Astrocyte (in vitro differentiated cells and primary cell): ENCODE measurements around the gene ADIPOR2. TPM values are rescaled to one million over a fixed set of nuclear protein-coding genes. Genes with fewer than 3 reads are reported as not detected.
A peak's percentile ranks its signal among the peaks of the same experiment; 100 is the strongest.

Experiments
- DNase-seq: peaks from one replicate; pipeline ENCODE4 v3.0.0-alpha.2; 2010; ENCODE audit warnings: low read depth
- FAIRE-seq: peaks from 2 replicates; lab custom pipeline; 2011; peaks lifted over from hg19 to GRCh38; lab: Jason Lieb, UNC
- H2AFZ ChIP-seq: 2 replicates; pipeline ENCODE4 v1.6.0; 2012; ENCODE audit warnings: low read depth, low read length, inconsistent platforms
- H3K27ac ChIP-seq: 2 replicates; pipeline ENCODE4 v1.5.1; 2011; ENCODE audit warnings: low read depth, low read length, inconsistent platforms
- H3K27me3 ChIP-seq: 2 replicates; pipeline ENCODE4 v1.6.0; 2011; ENCODE audit warnings: low read length, inconsistent platforms; ENCODE audit not compliant: insufficient read depth
- H3K36me3 ChIP-seq: 2 replicates; pipeline ENCODE4 v1.5.1; 2011; ENCODE audit warnings: low read length, inconsistent platforms; ENCODE audit not compliant: insufficient read depth
- H3K4me1 ChIP-seq: 2 replicates; pipeline ENCODE4 v1.5.1; 2011; ENCODE audit warnings: low read length, inconsistent platforms; ENCODE audit not compliant: insufficient read depth
- H3K4me2 ChIP-seq: 2 replicates; pipeline ENCODE4 v1.6.0; 2012; ENCODE audit warnings: low read length, inconsistent platforms
- H3K4me3 ChIP-seq: 2 replicates; pipeline ENCODE4 v1.5.1; 2011; ENCODE audit warnings: low read depth, mild to moderate bottlenecking, low read length, inconsistent platforms; ENCODE audit not compliant: insufficient read depth
- H3K79me2 ChIP-seq: 2 replicates; pipeline ENCODE4 v1.6.0; 2012; ENCODE audit warnings: mild to moderate bottlenecking, low read length, inconsistent platforms; ENCODE audit not compliant: insufficient read depth
- H3K9ac ChIP-seq: 2 replicates; pipeline ENCODE4 v1.6.0; 2012; ENCODE audit warnings: mild to moderate bottlenecking, low read length, inconsistent platforms
- H3K9me3 ChIP-seq: 2 replicates; pipeline ENCODE4 v1.5.1; 2012; ENCODE audit warnings: low read depth, mild to moderate bottlenecking, low read length, inconsistent platforms; ENCODE audit not compliant: insufficient read depth
- H4K20me1 ChIP-seq: 2 replicates; pipeline ENCODE4 v1.6.0; 2012; ENCODE audit warnings: low read length, inconsistent platforms; ENCODE audit not compliant: insufficient read depth
- H3K27ac Mint-ChIP-seq: one replicate; pipeline ENCODE4 v1.8.0; 2021; ENCODE audit warnings: mild to moderate bottlenecking, mixed read lengths; ENCODE audit not compliant: unreplicated experiment
- H3K27me3 Mint-ChIP-seq: one replicate; pipeline ENCODE4 v1.8.0; 2021; ENCODE audit warnings: low read depth, mixed read lengths; ENCODE audit not compliant: unreplicated experiment
- H3K36me3 Mint-ChIP-seq: one replicate; pipeline ENCODE4 v1.8.0; 2021; ENCODE audit warnings: low read depth, mixed read lengths; ENCODE audit not compliant: unreplicated experiment
- H3K4me1 Mint-ChIP-seq: one replicate; pipeline ENCODE4 v1.8.0; 2021; ENCODE audit warnings: low read depth, mixed read lengths; ENCODE audit not compliant: unreplicated experiment
- H3K4me3 Mint-ChIP-seq: one replicate; pipeline ENCODE4 v1.8.0; 2021; ENCODE audit warnings: mild to moderate bottlenecking, moderate library complexity, mixed read lengths; ENCODE audit not compliant: unreplicated experiment
- H3K9me3 Mint-ChIP-seq: one replicate; pipeline ENCODE4 v1.8.0; 2021; ENCODE audit warnings: mild to moderate bottlenecking, mixed read lengths; ENCODE audit not compliant: unreplicated experiment
- EZH2 ChIP-seq: IDR thresholded peaks from 2 replicates; pipeline ENCODE4 v1.6.1; 2012; ENCODE audit warnings: mild to moderate bottlenecking, low read length, inconsistent platforms; ENCODE audit not compliant: insufficient read depth
- total RNA-seq: library from RNA; stranded (reverse); gene quantifications from 2 replicates; pipeline ENCODE4 v1.2.1, GENCODE V29; 2021
- TF ChIP-seq, protein P1 (sequence below): IDR thresholded peaks from 2 replicates; pipeline ENCODE4 v1.5.1; 2011; ENCODE audit warnings: low read depth, mild to moderate bottlenecking, inconsistent platforms, low read length, moderate library complexity; ENCODE audit not compliant: insufficient read depth

Gene ADIPOR2
- total RNA-seq, 1 donor from 2014 or later: 56.6 TPM

DNA sequence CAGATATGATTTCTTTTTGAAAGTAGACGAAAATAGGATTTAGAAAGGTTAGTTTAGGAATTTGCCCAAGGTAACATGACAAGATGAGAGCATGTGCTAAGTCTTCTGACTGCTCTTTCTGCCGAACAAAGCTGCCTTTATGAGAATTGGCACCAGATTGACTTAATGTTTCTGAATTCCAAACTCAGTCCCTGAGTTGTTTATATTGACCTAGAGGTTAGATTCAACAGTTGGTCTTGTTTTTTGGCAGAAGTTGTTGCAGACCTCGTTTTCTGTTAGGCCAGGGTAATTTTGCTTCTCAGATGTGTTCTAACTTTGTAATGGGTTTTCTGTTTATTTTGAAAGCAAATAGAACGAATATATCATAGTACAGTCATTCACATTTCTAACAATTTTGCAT lies 68.0 kb downstream of the ADIPOR2 start:
- no peak overlapping the region for H3K4me2 ChIP-seq
- no peaks in the 10 kb centered on the region for H3K4me1 ChIP-seq
- Mint-ChIP-seq H3K36me3 (peaks cover 17% of the 10 kb centered on the region), H3K27me3 (no peaks in the 10 kb centered on the region), H3K9me3 (peaks cover 5% of the 10 kb centered on the region), H3K27ac (no peak overlapping the region), H3K4me3 (no peak overlapping the region), H3K4me1 (peaks cover 23% of the 10 kb centered on the region)
- peaks cover 21% of the 10 kb centered on the region for H3K79me2 ChIP-seq
- no peak overlapping the region for H3K9ac ChIP-seq
- no peak overlapping the region for H3K27ac ChIP-seq
- H3K4me3 ChIP-seq: no peak overlapping the region
- FAIRE-seq (peak; percentile 23), DNase-seq (no peak)
- no peak overlapping the region for H2AFZ ChIP-seq
- no peaks in the 10 kb centered on the region for H3K27me3 ChIP-seq
- H3K9me3 ChIP-seq: no peaks in the 10 kb centered on the region
- TF ChIP-seq EZH2: no peak
- TF ChIP-seq, protein P1, sequence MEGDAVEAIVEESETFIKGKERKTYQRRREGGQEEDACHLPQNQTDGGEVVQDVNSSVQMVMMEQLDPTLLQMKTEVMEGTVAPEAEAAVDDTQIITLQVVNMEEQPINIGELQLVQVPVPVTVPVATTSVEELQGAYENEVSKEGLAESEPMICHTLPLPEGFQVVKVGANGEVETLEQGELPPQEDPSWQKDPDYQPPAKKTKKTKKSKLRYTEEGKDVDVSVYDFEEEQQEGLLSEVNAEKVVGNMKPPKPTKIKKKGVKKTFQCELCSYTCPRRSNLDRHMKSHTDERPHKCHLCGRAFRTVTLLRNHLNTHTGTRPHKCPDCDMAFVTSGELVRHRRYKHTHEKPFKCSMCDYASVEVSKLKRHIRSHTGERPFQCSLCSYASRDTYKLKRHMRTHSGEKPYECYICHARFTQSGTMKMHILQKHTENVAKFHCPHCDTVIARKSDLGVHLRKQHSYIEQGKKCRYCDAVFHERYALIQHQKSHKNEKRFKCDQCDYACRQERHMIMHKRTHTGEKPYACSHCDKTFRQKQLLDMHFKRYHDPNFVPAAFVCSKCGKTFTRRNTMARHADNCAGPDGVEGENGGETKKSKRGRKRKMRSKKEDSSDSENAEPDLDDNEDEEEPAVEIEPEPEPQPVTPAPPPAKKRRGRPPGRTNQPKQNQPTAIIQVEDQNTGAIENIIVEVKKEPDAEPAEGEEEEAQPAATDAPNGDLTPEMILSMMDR: no peak
- peaks cover 36% of the 10 kb centered on the region for H4K20me1 ChIP-seq
- no peaks in the 10 kb centered on the region for H3K36me3 ChIP-seq

DNA sequence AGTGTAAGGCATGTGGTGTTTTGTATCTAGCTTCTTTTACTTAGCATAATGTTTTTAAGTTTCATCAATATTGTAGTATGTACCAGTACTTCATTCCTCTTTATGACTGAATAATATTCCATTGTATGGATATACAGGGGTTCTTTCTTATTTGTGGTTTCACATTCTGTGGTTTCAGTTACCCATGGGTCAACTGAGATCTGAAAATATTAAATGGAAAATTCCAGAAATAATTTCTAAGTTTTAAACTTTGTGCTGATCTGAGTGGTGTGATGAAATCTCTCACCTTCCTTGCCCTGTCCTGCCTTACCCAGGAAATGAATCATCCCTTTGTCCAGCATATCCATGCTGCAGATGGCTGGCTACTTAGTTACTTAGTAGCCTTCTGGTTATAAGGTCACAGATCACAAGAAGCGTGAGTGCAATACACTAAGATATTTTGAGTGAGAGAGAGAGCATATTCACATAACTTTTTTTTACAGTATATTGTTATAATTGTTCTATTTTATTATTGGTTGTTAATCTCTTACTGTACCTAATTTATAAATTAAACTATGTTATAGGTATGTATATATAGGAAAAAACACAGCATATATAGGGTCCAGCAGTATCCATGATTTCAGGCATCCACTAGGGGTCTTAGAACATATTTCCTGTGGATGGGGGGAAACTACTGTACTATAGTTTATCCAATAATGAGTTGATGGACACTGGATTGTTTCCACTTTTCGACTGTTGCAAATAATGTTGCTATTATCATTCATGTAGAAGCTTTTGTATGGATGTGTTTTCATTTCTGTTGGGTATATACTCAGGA lies 69.9 kb downstream of the ADIPOR2 start:
- peaks cover 5% of the 10 kb centered on the region for H3K9me3 Mint-ChIP-seq
- Histone ChIP-seq H3K36me3 (no peaks in the 10 kb centered on the region), H3K4me2 (no peak overlapping the region), H3K79me2 (peaks cover 28% of the 10 kb centered on the region), H3K9me3 (no peaks in the 10 kb centered on the region), H3K27ac (no peak overlapping the region), H3K27me3 (no peaks in the 10 kb centered on the region), H4K20me1 (peaks cover 32% of the 10 kb centered on the region), H3K9ac (no peak overlapping the region), H3K4me3 (no peak overlapping the region), H2AFZ (no peak overlapping the region), H3K4me1 (no peaks in the 10 kb centered on the region)
- H3K4me3 Mint-ChIP-seq: no peak overlapping the region
- DNase-seq (peak; percentile 39), FAIRE-seq (no peak)
- H3K27ac Mint-ChIP-seq: peak overlapping the region; percentile 97
- H3K27me3 Mint-ChIP-seq: no peaks in the 10 kb centered on the region
- TF ChIP-seq EZH2: no peak
- TF ChIP-seq, protein P1: no peak
- H3K4me1 Mint-ChIP-seq: peaks cover 23% of the 10 kb centered on the region
- peaks cover 13% of the 10 kb centered on the region for H3K36me3 Mint-ChIP-seq

DNA sequence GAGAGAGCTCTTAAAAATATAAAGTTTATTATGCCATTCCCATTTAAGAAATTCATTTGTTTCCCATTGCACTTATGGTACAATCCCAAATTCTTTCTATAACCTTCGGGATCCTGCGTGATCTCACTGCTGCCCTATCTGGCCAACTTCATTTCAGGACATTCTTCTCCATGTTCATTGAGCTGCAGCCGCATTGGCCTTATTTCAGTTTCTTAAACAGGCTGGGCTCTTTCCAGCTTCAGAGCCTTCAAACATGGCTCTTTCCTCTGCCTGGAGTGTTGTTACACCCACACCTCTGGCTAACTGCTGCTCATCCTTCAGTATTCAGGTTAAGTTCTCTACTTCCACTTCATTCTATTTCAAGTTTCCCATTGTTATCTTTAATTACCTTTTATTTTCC lies 71.0 kb downstream of the ADIPOR2 start:
- Histone ChIP-seq H3K79me2 (peaks cover 28% of the 10 kb centered on the region), H3K36me3 (no peaks in the 10 kb centered on the region)
- H3K4me1 Mint-ChIP-seq: peaks cover 26% of the 10 kb centered on the region

More for the DNA sequence above, 71.0 kb downstream of the ADIPOR2 start:
- FAIRE-seq (no peak), DNase-seq (no peak)
- Histone ChIP-seq H3K4me1 (no peaks in the 10 kb centered on the region), H2AFZ (no peak overlapping the region), H3K4me3 (no peak overlapping the region), H3K27me3 (no peaks in the 10 kb centered on the region), H3K9ac (no peak overlapping the region), H3K9me3 (no peaks in the 10 kb centered on the region), H4K20me1 (peaks cover 29% of the 10 kb centered on the region), H3K27ac (no peak overlapping the region), H3K4me2 (no peak overlapping the region)
- H3K9me3 Mint-ChIP-seq: peaks cover 5% of the 10 kb centered on the region
- H3K27ac Mint-ChIP-seq: peak overlapping the region; percentile 80
- no peaks in the 10 kb centered on the region for H3K27me3 Mint-ChIP-seq
- no peak overlapping the region for H3K4me3 Mint-ChIP-seq
- peaks cover 9% of the 10 kb centered on the region for H3K36me3 Mint-ChIP-seq
- TF ChIP-seq EZH2: no peak
- TF ChIP-seq, protein P1: no peak
